Endometrium (tissue), 2 donors: ENCODE results near the gene OLIG2.

Experiments
- FAIRE-seq: peaks from 2 replicates; lab custom pipeline; 2012; peaks lifted over from hg19 to GRCh38; lab: Jason Lieb, UNC
- donor health status: control.
- donor health status: control.

OLIG2 gene

GRCh38 chr21:33033094-33033951 is 7.6 kb downstream of the OLIG2 start:
- no peak for FAIRE-seq

- no peak for FAIRE-seq
Observed at GRCh38 chr21:33033961-33034413, 8.3 kb downstream of the OLIG2 start.

- FAIRE-seq, result no peak
Observed at GRCh38 chr21:33035147-33035546, 9.4 kb downstream of the OLIG2 start.

- no peak for FAIRE-seq
Observed at GRCh38 chr21:33036430-33037162, 10.9 kb downstream of the OLIG2 start.

GRCh38 chr21:33037501-33037900 is 11.8 kb downstream of the OLIG2 start:
- no peak for FAIRE-seq

- no peak for FAIRE-seq
Observed at GRCh38 chr21:33039536-33039935, 13.8 kb downstream of the OLIG2 start.

- no peak for FAIRE-seq
Observed at GRCh38 chr21:33040215-33040614, 14.5 kb downstream of the OLIG2 start.

GRCh38 chr21:33041981-33042380 is 16.2 kb downstream of the OLIG2 start:
- no peak for FAIRE-seq

- FAIRE-seq, result no peak
Observed at GRCh38 chr21:33042812-33043211, 17.1 kb downstream of the OLIG2 start.

GRCh38 chr21:33046455-33046854 is 20.7 kb downstream of the OLIG2 start:
- no peak for FAIRE-seq

- FAIRE-seq, result no peak
Observed at GRCh38 chr21:33047231-33047630, 21.5 kb downstream of the OLIG2 start.

GRCh38 chr21:33051925-33052324 is 26.2 kb downstream of the OLIG2 start:
- no peak for FAIRE-seq

GRCh38 chr21:33053951-33054350 is 28.2 kb downstream of the OLIG2 start:
- no peak for FAIRE-seq

- FAIRE-seq, result no peak
Observed at GRCh38 chr21:33055991-33056390, 30.3 kb downstream of the OLIG2 start.

- FAIRE-seq, result no peak
Observed at GRCh38 chr21:33057385-33057940, 31.7 kb downstream of the OLIG2 start.

GRCh38 chr21:33058527-33058926 is 32.8 kb downstream of the OLIG2 start:
- no peak for FAIRE-seq

GRCh38 chr21:33058957-33059356 is 33.2 kb downstream of the OLIG2 start:
- FAIRE-seq, result no peak

GRCh38 chr21:33059380-33059841 is 33.7 kb downstream of the OLIG2 start:
- no peak for FAIRE-seq

- FAIRE-seq, result no peak
Observed at GRCh38 chr21:33061233-33061632, 35.5 kb downstream of the OLIG2 start.

- no peak for FAIRE-seq
Observed at GRCh38 chr21:33063375-33063883, 37.7 kb downstream of the OLIG2 start.

- no peak for FAIRE-seq
Observed at GRCh38 chr21:33063907-33064622, 38.3 kb downstream of the OLIG2 start.
